GM04504 (cell line): Measurements from ENCODE around the gene MTHFD2L.

Source experiments
- DNase-seq: peaks from one replicate; pipeline ENCODE4 v3.0.0-alpha.2; 2012; ENCODE audit warnings: low read depth

The MTHFD2L gene

DNA sequence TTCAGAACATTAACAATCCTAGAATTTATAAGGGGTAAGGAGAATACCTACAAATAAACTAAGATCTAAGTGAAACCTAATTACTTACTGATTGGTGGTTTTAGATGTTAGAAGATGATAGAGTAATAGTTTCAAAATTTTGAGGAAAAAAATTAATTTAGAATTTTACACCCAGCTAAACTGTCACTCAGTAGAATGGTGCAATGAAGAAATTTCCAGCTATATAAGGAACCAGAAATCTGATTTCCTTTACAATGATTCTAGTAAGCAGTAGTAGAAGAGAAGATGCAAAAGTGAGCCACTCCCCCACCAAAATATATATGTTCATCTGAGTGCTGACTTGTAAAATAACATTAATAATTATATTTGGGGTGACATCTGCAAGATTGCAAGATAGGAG lies 95.0 kb downstream of the MTHFD2L start:
- no peak for DNase-seq

DNA sequence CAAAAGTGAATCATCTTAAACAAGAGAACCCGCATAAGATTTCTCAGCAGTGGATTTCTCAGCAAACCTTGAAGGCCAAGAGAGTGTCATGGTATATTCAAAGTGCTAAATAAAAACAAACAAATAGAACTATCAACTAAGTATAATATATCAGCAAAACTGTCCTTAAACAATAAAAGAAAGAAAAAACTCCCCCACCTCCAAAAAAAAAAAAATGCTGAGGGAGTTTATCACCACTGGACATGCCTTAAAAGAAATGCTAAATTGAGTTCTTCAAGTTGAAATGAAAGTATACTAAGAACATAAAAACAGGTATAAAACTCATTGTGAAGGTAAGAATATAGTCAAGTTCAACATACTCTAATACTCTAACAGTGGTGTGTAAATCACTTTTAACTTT lies 96.5 kb downstream of the MTHFD2L start:
- no peak for DNase-seq

DNA sequence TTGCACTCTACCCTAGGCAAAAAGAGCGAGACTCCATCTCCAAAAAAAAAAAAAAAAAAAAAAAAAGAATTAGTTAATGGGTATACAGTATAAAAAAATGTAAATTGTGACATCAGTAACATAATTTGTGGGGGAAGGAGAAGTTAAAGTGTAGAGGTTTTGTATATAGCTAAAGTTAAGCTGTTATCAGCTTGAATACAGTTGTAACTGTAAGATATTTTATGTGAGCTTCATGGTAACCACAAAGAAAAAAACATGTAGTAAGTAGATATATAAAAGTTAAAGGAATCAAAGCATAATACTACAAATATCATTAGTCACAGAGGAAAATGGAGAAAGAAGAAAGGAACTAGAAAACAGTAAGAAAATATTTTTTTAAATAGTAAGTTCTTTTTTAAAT lies 97.2 kb downstream of the MTHFD2L start:
- DNase-seq: no peak

DNA sequence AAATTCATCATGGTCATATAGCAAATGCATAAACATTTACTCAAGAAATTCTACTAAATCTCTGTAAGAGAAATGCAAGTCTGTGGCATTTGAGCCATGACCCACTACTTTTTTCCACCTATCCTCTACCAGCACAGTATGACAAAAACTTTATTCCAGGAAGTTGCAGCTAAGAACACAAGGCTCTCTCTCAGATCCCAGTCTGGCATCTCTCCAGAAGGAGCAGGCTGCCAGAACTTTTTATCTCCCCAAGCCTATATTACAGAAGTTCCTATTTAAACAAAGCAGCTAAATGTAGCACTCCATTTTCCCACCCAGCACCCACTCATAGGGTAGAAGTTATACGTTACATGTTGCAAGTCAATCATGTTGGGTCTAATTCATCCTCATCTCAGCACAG lies 101.0 kb downstream of the MTHFD2L start:
- DNase-seq: no peak

DNA sequence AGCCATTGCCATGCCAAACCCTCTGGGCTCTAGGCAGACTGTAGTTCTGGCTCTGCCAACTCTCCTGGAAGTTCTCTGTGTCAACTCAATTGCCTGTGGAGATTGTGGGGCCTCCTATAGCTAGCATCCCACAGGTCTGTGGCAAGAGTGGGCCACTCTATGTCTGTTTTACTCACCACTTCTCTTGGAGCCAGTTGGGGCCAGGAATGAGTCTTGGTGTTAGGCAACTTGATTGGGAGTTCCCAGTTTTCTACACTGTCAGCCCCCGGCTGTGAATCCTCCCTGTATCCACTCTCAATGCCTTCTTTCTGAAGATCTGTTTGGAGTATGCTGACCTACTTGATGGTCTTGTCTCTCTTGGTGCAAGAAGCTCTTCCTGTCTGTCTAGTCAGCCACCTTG lies 102.1 kb downstream of the MTHFD2L start:
- no peak for DNase-seq

DNA sequence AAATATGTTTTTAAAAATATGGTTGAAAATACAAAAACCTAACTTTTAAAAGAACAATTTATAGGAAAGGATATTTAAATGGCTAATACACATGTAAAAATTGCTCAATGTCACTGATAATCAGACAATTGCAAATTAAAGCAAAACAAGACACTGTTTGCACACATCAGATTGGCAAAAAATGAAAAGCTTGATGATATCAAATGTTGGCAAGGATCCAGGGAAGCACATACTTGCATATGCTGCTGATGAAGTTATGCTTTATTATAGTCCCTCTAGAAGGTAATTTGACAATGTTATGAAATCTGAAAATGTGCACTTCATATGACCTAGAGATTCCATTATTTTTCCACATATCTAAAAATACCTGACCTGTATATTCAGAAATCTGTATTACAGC lies 104.6 kb downstream of the MTHFD2L start:
- no peak for DNase-seq

DNA sequence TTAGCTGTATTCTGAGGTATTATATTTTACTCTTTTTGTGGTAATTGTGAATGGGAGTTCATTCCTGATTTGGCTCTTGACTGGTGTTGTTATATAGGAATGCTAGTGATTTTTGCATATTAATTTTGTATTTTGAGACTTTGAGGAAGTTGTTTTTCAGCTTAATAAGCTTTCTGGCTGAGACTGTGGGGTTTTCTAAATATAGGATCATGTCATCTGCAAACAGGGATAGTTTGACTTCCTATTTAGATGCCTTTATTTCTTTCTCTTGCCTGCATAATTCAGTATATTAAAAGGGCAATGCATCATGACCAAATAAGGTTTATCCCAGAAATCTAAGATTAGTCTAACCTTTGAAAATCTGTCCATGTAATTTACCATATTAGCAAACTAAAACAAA lies 105.6 kb downstream of the MTHFD2L start:
- no peak for DNase-seq

DNA sequence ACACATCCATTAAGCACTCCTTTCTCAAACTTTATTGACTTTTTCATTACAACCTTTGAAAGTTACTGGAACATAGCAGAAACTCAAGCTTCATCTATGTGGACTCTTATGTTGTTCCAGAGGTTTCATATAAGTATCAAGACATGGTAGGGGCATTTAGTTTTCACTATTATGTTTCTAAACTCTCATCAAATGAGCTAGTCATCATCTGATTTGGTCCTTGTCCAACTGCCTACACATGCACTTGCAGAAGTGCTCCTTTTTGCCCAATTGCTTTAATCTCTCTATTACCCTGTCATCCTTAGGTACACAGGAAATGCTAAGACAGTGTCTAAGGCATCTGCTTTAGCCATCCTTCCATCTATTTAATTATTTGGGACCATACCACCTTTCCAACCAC lies 108.2 kb downstream of the MTHFD2L start:
- DNase-seq: no peak

DNA sequence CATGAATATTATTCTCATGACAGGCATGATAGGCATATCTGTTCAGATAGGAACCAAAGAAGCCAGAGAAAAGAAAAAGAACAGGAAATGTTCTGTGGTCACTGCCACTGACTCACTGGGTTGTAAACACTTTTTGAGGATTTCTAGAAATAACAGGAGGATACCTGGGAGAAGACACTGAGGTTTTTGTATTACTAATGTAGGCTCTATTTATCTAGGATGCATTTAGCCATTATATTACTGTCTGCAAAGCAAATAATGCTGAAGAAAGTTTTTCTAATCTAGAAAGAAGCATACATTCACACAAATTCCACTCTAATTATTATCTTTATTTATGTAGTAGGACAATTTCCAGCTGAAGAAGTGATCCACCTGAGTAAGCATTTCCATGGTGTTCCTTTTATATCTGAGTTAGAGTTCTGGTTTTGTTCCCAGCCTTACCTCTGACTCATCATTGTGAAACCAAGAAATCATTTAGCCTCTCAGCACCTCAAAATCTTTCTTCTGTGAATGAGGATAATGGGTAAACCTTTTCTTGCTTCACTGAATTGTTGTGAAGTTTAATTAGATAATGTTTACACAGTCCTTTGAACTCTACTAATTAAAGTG lies 110.2 kb downstream of the MTHFD2L start:
- peak; percentile 47 for DNase-seq

DNA sequence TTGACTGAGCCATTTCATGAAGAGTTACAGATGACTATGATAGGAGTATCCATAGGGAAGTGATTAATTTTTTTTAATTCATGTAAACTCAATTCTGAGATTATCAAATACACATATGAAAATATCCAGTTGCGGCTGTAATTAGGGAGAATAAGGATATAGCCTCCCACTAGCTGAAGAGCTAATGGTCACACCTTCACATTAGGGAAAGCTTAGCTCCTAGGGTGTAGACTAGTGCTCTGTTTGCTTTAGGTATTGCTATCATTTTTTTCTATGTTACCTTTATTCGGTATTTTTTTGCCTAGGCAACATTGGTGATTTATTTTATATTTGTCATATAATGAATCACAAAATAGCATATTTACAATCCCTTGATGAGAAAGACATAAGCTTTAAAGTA lies 110.7 kb downstream of the MTHFD2L start:
- no peak for DNase-seq

DNA sequence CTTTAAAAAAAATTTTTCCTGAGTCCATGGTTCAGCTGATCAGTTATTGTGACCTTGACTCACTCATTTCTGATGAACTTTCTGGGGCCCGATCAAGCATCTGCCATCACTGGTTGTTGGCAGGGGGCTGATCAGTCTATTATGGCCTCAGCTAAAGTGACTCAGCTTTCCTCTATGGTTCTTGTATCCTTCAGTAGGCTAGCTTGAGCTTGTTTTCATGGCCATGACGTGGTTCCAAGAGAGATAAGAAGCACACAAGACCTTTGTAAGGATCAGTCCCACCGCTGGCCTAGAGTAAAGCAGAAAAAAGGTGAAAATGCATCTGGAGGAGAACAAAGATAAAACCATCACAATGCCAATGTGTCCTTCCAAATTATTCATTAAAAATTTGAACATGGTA lies 120.6 kb downstream of the MTHFD2L start:
- DNase-seq: no peak

DNA sequence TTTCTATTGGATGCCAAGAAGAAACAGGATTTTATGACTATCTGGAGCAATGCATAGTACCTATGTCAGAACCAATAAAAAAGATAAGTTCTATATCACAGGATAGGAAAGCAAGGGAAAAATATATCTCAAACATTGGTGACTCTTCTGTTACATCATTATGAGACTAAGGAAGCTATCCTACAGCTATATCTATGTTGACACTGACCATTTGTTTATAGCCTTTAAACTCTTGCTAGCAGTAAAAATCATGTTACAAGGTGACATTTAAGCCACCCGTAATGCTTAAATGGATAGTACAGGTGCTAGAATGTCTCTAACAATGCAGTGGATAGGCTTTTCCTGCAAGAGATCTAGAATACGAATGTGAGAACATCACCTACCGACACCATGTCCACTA lies 121.8 kb downstream of the MTHFD2L start:
- no peak for DNase-seq

DNA sequence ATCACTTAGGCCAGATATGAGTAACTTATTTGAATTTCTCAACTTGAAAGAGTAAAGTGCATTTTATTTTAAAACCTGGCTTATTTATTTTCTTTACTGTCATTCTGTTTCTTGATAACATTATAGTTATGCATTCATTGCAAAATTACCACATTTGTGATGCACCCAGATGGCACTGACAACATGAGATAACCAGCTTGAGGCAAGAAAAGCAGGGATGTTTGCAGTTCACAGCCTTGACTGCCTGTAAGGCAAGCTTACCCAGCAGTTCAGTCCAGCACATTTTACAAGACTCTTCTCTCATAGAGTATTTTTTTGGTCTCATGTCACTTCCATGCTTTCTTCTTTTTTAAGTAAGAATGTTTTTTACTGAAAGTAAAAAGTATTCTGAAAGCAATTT lies 125.0 kb downstream of the MTHFD2L start:
- DNase-seq: no peak

DNA sequence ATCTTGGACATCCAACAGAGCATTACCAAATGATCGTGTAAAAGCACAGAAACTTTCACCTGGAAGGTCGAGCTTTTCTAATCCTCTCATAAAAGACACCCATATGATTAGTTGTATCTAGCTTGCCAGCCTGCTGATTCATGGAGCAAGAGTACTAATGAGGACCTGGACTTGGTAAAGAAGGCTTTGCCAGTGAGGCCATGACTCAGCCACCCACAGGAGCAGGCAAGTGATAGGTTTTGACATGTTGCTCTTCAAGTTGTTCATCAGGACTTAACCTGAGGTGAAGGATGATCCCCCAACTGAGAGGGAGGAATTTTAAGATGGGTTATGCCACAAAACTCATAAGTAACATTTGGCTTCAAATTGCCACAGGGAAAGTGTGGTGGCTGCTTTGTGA lies 125.7 kb downstream of the MTHFD2L start:
- peak; percentile 28 for DNase-seq

DNA sequence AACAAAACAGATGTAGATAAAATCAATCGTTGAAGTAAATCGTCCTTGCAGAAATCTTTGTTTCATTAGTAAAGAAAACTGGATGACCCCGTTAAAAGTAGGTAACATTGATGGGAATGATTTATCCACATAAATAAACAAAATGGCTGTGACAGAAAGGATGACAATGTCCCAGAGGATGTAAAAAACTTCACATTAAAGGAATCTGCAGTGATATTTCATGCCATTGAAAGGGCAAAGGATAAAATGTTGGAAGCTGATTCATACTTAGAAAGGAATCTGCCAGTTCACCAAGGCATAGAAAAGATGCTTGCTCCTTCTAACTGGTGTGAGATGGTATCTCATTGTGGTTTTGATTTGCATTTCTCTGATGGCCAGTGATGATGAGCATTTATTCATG lies 126.1 kb downstream of the MTHFD2L start:
- peak; percentile 41 for DNase-seq

DNA sequence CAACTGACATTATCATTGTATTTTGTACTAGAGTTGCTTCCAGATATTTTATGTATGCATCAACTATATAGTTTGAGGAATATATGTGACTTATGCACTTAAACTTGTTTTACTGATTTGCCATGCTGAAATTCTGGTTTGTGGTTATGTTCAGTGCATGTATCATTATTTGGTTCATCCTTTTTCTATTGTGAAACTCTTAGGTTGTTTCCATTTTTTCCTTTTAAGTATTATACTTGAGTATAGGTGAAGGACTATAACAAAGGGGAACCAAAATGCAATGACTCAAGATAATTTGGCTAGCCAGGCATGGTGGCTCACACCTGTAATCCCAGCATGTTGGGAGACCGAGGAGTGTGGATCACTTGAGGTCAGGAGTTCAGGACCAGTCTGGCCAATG lies 129.2 kb downstream of the MTHFD2L start:
- no peak for DNase-seq

DNA sequence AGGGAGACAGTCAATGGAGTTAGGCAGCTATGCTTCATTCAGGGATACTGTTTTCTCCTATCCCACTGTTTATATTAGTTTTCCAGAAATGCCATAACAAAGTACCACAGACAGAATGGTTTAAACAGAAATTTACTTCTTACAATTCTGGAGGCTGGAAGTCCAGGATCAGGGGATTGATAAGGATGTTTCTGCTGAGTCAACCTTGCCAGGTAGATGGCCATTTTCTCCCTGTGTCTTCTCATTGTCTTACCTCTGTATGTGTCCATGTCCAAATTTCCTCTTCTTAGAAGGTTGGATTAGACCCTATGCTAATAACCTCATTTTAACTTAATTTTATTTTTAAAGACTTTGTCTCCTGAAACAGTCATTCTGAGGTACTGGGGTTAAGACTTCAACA lies 129.9 kb downstream of the MTHFD2L start:
- DNase-seq: no peak

DNA sequence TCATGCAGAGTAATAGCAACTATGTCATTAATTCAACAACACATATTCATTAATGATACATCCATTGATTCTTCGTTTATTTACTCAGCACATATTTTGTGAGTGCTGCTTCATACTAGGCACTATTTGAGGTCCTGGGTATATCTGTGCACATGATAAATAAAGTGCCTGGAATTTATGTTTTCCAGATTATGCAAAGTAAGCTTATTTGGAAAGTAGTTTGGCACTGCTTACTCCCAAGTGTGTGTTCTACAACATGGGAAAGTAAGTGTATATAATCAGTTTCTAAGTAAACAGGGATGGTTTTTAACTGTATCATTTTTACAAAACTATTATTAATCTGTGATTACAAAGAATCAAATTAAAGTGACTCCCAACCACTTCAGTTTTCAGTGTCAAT lies 133.6 kb downstream of the MTHFD2L start:
- no peak for DNase-seq

DNA sequence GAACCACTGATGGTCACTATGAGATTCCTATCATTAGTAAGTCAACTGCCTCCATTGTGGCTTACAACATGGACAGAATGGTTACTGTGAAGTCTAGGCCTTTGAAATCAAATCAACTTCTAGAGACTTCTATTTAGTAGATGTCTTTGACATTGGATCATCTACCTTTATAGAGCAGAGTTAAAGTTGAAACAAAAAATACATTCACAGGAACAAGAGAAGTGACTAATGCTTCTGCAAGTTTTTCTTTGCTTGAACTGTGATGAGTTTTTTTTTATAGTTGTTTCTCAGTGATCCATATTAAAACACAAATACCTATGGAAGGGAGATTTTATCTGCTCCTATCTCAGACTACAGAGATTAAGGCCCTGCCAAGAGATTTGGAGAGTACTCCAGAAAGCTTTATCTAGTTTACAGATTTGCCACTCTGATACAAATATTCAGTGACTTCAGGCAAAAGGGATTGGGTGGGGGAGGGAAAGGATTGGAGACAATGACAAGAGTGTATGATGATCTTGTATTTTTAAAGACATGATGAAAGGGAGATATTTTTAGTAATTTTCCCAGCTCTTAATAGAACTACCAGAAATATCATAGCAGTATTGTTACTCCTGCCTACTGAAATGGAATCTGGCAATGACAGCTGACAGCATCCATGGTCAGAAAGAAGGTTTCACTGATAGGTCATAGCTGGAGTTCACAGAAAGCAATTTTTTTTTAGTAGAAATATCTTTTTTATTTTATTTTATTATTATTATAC lies 134.4 kb downstream of the MTHFD2L start:
- DNase-seq: no peak

DNA sequence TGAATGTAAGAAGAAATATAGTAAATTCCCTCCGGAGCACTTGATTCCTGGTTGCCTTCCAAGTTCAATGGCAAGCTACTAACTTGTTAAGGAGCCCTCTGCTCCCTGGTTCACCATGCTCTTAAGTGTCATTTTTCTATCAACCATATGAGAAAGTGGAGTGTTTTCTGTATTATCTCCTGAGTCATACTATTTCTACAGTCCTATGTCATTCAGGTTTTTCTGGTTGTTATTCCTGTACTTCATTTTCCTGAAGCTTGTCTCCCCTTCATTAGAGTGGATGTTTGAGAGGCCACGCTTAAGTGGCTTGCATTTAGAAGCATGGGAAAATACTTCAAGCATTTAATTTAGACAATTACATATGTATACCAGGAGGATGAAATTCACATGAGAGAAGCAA lies 135.6 kb downstream of the MTHFD2L start:
- DNase-seq: no peak

DNA sequence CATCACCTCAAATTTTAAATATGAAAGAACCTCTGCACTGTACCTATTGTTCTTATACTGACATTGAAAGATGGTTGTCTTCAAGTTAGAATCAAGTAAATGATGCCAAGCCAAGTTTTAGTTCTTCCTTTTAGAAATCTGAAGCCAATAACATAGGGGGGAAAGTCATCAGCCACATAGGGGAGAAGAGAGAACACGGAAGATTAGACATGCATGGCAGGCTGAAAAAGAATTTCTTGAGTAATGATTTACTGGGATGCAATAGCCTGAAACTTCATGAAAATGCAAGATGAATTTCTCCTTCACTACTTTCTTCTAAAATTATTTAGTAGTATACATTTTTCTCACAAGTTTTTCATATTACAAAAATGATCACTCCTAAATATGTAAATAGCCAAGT lies 136.8 kb downstream of the MTHFD2L start:
- DNase-seq: no peak

DNA sequence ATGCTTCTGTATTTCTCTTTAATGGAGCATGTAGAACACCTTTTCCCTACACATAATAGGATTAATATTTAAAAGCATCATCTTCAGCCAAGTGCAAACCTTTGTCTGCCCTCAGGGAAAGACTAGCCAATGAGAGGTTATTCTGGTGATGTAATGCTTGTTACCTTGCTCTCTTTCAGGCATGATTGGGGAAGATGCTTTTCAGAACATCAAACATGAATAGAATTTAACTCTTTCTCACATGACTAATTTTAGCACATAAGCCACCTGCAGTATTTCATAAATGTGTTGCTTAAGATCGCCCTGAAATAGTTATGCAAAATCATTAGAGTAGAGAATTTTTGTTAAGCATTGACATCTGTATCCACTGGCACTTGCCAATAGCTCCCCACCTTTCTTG lies 139.6 kb downstream of the MTHFD2L start:
- DNase-seq: no peak

DNA sequence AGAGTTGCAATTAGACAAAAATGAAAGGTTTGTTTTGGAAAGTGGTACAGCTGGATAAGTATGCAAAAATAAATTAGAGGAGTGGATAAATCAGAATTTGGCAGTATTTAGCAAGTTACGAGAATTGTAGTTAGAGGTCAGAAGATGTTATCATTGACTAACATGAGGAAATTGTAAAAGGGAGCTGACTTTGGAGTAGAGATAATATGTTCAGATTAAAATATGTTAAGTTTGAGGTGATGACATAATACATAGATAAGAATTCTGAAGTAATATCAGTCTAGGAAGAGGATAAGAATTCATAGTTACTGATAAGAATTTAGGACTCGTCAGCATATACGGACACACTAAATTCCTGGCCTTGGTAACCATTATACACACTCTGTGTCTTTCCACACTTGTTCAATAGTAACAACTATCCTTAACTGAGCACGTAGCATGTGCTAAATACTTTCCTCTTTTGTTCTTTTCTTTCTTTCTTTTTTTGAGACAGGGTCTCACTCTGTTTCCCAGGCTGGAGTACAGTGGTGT lies 146.2 kb downstream of the MTHFD2L start:
- no peak for DNase-seq

DNA sequence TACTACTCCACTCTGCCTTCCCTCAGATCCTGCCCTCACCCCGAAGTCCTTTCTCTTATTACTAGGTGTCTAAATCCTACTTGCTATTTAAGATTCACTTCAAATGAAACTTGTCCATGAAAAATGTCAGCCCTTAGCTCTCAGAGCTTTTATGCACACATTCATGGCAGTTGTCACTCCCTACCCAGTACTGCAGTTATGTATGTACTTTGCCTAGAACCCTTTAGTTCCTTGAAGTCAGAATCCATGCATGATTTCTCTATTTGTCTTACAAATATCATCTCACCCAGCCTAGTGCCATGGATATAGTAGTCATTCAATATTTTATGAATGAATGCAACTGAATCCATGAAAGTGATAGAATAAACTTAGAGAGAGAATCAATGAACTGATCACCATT lies 147.1 kb downstream of the MTHFD2L start:
- no peak for DNase-seq
